GM18520 (cell line): ENCODE results near the gene ANK3.

Experiments used
- ATAC-seq: cut with Tn5 transposase; IDR thresholded peaks from one replicate; pipeline ENCODE4 v1.9.1; 2021; ENCODE audit not compliant: unreplicated experiment

The ANK3 gene

GRCh38 chr10:60389413-60390025 is at the start of gene ANK3:
Gene ANK3 (minus strand): TSS chr10:60389875. CDS start chr10:60389538, 337 bp downstream.
- no peak for ATAC-seq

- no peak for ATAC-seq
Measured at GRCh38 chr10:60434418-60435046, 44.9 kb upstream of the ANK3 start.

GRCh38 chr10:60433684-60434083 is 44.0 kb upstream of the ANK3 start:
- no peak for ATAC-seq

GRCh38 chr10:60430836-60431597 is 41.3 kb upstream of the ANK3 start:
- ATAC-seq = no peak

GRCh38 chr10:60430017-60430416 is 40.3 kb upstream of the ANK3 start:
- ATAC-seq = no peak

- no peak for ATAC-seq
Measured at GRCh38 chr10:60429084-60429849, 39.6 kb upstream of the ANK3 start.

GRCh38 chr10:60428387-60428737 is 38.7 kb upstream of the ANK3 start:
- no peak for ATAC-seq

GRCh38 chr10:60427709-60428386 is 38.2 kb upstream of the ANK3 start:
- no peak for ATAC-seq

GRCh38 chr10:60427148-60427547 is 37.5 kb upstream of the ANK3 start:
- no peak for ATAC-seq

GRCh38 chr10:60426425-60426824 is 36.8 kb upstream of the ANK3 start:
- no peak for ATAC-seq

- no peak for ATAC-seq
Measured at GRCh38 chr10:60425392-60426110, 35.9 kb upstream of the ANK3 start.

GRCh38 chr10:60424971-60425370 is 35.3 kb upstream of the ANK3 start:
- no peak for ATAC-seq

- ATAC-seq = no peak
Measured at GRCh38 chr10:60423920-60424319, 34.2 kb upstream of the ANK3 start.

- no peak for ATAC-seq
Measured at GRCh38 chr10:60422809-60423208, 33.1 kb upstream of the ANK3 start.

GRCh38 chr10:60420991-60421894 is 31.6 kb upstream of the ANK3 start:
- ATAC-seq = no peak

- no peak for ATAC-seq
Measured at GRCh38 chr10:60419249-60419648, 29.6 kb upstream of the ANK3 start.

- ATAC-seq = no peak
Measured at GRCh38 chr10:60417901-60418300, 28.2 kb upstream of the ANK3 start.

- no peak for ATAC-seq
Measured at GRCh38 chr10:60417024-60417423, 27.3 kb upstream of the ANK3 start.

GRCh38 chr10:60414877-60415585 is 25.4 kb upstream of the ANK3 start:
- ATAC-seq = no peak
